ENCODE data around the gene AATK. TPM values are rescaled to one million over a fixed set of nuclear protein-coding genes. Genes with fewer than 3 reads are reported as not detected.

The AATK gene
- polyA plus RNA-seq, 1 of the 3 experiments (the other 2 are of a cell fraction) = 0.51 TPM

DNA sequence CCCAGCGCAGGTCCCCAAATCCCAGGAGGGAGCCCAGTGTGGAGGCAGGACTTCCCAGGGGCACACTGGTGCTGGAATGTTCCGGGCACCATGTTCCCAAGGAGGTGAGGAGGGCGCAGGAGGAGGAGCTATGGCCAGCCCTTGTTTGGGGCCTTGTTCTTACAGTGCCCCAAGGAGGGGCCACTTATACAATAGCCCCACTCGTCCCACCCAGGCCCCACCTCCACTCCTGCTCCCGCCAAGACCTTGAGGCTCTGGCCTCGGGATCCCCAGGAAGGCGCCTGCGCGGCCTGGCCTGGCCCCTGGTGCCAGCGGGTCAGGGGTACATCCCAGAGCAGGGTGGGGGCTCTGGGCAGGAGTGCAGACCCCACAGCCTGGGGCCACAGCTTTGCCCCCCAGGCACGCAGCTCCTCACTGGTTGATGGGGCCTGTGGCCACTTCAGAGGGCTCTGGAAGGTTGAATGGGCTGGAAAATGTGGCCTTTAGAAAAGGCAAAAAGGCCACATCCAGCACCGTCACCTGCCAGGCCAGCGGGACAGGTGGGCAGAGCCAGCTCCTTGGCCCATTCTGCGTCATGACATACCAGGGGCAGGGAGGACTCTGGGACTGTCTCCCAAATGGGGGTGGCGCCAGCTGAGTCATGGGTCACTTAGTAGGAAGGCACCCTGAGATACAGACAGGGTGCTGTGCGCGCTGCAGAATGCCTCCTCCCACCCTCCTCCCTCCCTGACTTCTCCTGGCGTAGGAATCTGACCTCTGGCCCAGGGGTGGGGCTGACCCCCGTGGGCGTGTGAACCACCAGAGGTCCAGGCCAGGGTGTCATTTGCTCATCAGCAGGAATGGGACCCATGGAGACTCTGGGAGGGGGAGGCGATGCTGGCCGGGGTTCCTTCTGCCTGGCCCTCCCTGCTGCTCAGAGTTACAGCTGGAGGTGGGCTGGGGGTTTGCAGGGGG lies 33.0 kb downstream of the AATK start:
- no peak overlapping the region for H3K9ac ChIP-seq

More for the DNA sequence above, 33.0 kb downstream of the AATK start:
- peaks cover 2% of the 10 kb centered on the region; the same call in 1 of the 2 replicates for H3K27me3 ChIP-seq (ENCODE audit: insufficient read depth)
- peaks cover 4% of the 10 kb centered on the region for H3F3A ChIP-seq (replicated peaks; ENCODE audit: insufficient read depth)
- DNase-seq = no peak
- H3K79me2 ChIP-seq (ENCODE audit: insufficient read depth) = no peaks in the 10 kb centered on the region
- H4K20me1 ChIP-seq (ENCODE audit: insufficient read depth) = no peaks in the 10 kb centered on the region
- ChIA-PET POLR2A (interaction anchor here (0.8 to 1.5 kb wide), 2 partner anchors 10 kb away, joined by 3 to 4 read pairs; no protein-coding TSS in a partner anchor), CTCF (interaction anchor here (0.7 to 3.4 kb wide), 8 partner anchors 10 to 377 kb away, joined by 3 to 28 read pairs (median 5); no protein-coding TSS in a partner anchor)
- H3K9me2 ChIP-seq = no peaks in the 10 kb centered on the region
- H3K4me2 ChIP-seq = no peak overlapping the region
- no peak overlapping the region for H3K27ac ChIP-seq (ENCODE audit: low read depth in 2 of 2, low read length in 1 of 2)
- no peaks in the 10 kb centered on the region for H3K36me3 ChIP-seq (replicated peaks in 1 of 2; ENCODE audit: control insufficient read depth in 1 of 2, insufficient read depth in 2 of 2, low read length in 1 of 2)
- TF ChIP-seq ELF1 (IDR thresholded peaks at IDR 0.05) (no peak), NFIC (IDR thresholded peaks at IDR 0.05; ENCODE audit: borderline replicate concordance) (no peak), SMC3 (IDR thresholded peaks at IDR 0.05; ENCODE audit: low read depth, low read length) (no peak), GATA2 (CRISPR knock-in tag; IDR thresholded peaks at IDR 0.05) (no peak), JUND (IDR thresholded peaks at IDR 0.05) (no peak), MXI1 (IDR thresholded peaks at IDR 0.05; ENCODE audit: low read depth, low read length) (no peak), EZH2phosphoT487 (IDR thresholded peaks at IDR 0.05; ENCODE audit: borderline replicate concordance, low read depth) (no peak), FOXJ3 (CRISPR knock-in tag; IDR thresholded peaks at IDR 0.05) (no peak), YY1 (IDR thresholded peaks at IDR 0.05; ENCODE audit: low read depth) (no peak), GABPA (IDR thresholded peaks at IDR 0.05; ENCODE audit: low read depth) (no peak), POLR2AphosphoS5 (IDR thresholded peaks at IDR 0.05; ENCODE audit: low read depth, low read length) (no peak)
- TF ChIP-seq, protein P1, sequence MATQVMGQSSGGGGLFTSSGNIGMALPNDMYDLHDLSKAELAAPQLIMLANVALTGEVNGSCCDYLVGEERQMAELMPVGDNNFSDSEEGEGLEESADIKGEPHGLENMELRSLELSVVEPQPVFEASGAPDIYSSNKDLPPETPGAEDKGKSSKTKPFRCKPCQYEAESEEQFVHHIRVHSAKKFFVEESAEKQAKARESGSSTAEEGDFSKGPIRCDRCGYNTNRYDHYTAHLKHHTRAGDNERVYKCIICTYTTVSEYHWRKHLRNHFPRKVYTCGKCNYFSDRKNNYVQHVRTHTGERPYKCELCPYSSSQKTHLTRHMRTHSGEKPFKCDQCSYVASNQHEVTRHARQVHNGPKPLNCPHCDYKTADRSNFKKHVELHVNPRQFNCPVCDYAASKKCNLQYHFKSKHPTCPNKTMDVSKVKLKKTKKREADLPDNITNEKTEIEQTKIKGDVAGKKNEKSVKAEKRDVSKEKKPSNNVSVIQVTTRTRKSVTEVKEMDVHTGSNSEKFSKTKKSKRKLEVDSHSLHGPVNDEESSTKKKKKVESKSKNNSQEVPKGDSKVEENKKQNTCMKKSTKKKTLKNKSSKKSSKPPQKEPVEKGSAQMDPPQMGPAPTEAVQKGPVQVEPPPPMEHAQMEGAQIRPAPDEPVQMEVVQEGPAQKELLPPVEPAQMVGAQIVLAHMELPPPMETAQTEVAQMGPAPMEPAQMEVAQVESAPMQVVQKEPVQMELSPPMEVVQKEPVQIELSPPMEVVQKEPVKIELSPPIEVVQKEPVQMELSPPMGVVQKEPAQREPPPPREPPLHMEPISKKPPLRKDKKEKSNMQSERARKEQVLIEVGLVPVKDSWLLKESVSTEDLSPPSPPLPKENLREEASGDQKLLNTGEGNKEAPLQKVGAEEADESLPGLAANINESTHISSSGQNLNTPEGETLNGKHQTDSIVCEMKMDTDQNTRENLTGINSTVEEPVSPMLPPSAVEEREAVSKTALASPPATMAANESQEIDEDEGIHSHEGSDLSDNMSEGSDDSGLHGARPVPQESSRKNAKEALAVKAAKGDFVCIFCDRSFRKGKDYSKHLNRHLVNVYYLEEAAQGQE (IDR thresholded peaks at IDR 0.05; ENCODE audit: low read depth, low read length) = no peak
- TF ChIP-seq, protein P2, sequence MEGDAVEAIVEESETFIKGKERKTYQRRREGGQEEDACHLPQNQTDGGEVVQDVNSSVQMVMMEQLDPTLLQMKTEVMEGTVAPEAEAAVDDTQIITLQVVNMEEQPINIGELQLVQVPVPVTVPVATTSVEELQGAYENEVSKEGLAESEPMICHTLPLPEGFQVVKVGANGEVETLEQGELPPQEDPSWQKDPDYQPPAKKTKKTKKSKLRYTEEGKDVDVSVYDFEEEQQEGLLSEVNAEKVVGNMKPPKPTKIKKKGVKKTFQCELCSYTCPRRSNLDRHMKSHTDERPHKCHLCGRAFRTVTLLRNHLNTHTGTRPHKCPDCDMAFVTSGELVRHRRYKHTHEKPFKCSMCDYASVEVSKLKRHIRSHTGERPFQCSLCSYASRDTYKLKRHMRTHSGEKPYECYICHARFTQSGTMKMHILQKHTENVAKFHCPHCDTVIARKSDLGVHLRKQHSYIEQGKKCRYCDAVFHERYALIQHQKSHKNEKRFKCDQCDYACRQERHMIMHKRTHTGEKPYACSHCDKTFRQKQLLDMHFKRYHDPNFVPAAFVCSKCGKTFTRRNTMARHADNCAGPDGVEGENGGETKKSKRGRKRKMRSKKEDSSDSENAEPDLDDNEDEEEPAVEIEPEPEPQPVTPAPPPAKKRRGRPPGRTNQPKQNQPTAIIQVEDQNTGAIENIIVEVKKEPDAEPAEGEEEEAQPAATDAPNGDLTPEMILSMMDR (IDR thresholded peaks at IDR 0.05) = no peak
- TF ChIP-seq, protein P3, sequence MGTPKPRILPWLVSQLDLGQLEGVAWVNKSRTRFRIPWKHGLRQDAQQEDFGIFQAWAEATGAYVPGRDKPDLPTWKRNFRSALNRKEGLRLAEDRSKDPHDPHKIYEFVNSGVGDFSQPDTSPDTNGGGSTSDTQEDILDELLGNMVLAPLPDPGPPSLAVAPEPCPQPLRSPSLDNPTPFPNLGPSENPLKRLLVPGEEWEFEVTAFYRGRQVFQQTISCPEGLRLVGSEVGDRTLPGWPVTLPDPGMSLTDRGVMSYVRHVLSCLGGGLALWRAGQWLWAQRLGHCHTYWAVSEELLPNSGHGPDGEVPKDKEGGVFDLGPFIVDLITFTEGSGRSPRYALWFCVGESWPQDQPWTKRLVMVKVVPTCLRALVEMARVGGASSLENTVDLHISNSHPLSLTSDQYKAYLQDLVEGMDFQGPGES (IDR thresholded peaks at IDR 0.05; ENCODE audit: low read depth, low read length) = no peak
- WGBS (ENCODE audit: low lambda C conversion rate) = 81% methylated on average over 16 of the region's 22 CpGs
- H3K4me1 ChIP-seq (ENCODE audit: control insufficient read depth in 1 of 2, insufficient read depth in 2 of 2, low read depth in 1 of 2, low read length in 1 of 2) = peaks cover 0 to 4% of the 10 kb centered on the region in 2 experiments; a peak in 1 of 4 replicates
- H3K9me3 ChIP-seq = no peaks in the 10 kb centered on the region
- no peak overlapping the region for H2AFZ ChIP-seq (ENCODE audit: low read depth)
- no peak overlapping the region for H3K4me3 ChIP-seq (ENCODE audit: low read depth in 2 of 2, low read length in 1 of 2)
